SK-N-SH treated with all-trans-retinoic acid at 6 μM for 48 hours (cell line): ENCODE measurements around the gene SYTL2.

Experiments
- ATAC-seq: fragments of 200-7000 bp; cut with Tn5 transposase; 3 replicates; pipeline ENCODE4 v1.9.1; 2020; ENCODE audit warnings: mild to moderate bottlenecking, moderate library complexity
- ARNTL ChIP-seq: fragments of 450-650 bp; formaldehyde crosslinking; IDR thresholded peaks from 2 replicates; pipeline ENCODE4 v1.5.0; 2020; ENCODE audit warnings: low read depth, mild to moderate bottlenecking, moderate library complexity, borderline replicate concordance
- BACH2 ChIP-seq: fragments of 250-450 bp; sonication (Bioruptor Pico); IDR thresholded peaks from 2 replicates; pipeline ENCODE4 v1.9.0; 2021; ENCODE audit warnings: mild to moderate bottlenecking, borderline replicate concordance
- CSDC2 ChIP-seq: fragments of 250-450 bp; sonication (Bioruptor Pico); IDR thresholded peaks from 2 replicates; pipeline ENCODE4 v1.5.0; 2020; ENCODE audit warnings: mild to moderate bottlenecking, moderate library complexity
- ESRRG ChIP-seq: fragments of 250-450 bp; sonication (Bioruptor Pico); IDR thresholded peaks from 2 replicates; pipeline ENCODE4 v1.6.1; 2021; ENCODE audit warnings: mild to moderate bottlenecking
- GLIS3 ChIP-seq: fragments of 250-450 bp; sonication (Bioruptor Pico); IDR thresholded peaks from 2 replicates; pipeline ENCODE4 v1.5.0; 2020; ENCODE audit warnings: mild to moderate bottlenecking, moderate library complexity
- ISL1 ChIP-seq: fragments of 250-450 bp; sonication (Bioruptor Pico); IDR thresholded peaks from 2 replicates; pipeline ENCODE4 v2.1.2; 2022; ENCODE audit warnings: mild to moderate bottlenecking, moderate library complexity
- OSR1 ChIP-seq: fragments of 250-450 bp; sonication (Bioruptor Pico); IDR thresholded peaks from 2 replicates; pipeline ENCODE4 v1.8.0; 2022; ENCODE audit warnings: moderate library complexity, mild to moderate bottlenecking, inconsistent platforms
- PPARA ChIP-seq: fragments of 250-450 bp; sonication (Bioruptor Pico); IDR thresholded peaks from 2 replicates; pipeline ENCODE4 v1.5.0; 2020; ENCODE audit warnings: mild to moderate bottlenecking, borderline replicate concordance
- RARB ChIP-seq: fragments of 250-450 bp; sonication (Bioruptor Pico); IDR thresholded peaks from 2 replicates; pipeline ENCODE4 v1.8.0; 2021; ENCODE audit warnings: mild to moderate bottlenecking, moderate library complexity
- SNAI2 ChIP-seq: fragments of 250-450 bp; sonication (Bioruptor Pico); IDR thresholded peaks from 2 replicates; pipeline ENCODE4 v1.5.0; 2020; ENCODE audit warnings: mild to moderate bottlenecking, moderate library complexity
- TCF4 ChIP-seq: fragments of 250-450 bp; sonication (Bioruptor Pico); IDR thresholded peaks from 2 replicates; pipeline ENCODE4 v1.8.0; 2021; ENCODE audit warnings: mild to moderate bottlenecking, moderate library complexity, borderline replicate concordance
- TOX ChIP-seq: fragments of 250-450 bp; sonication (Bioruptor Pico); IDR thresholded peaks from 2 replicates; pipeline ENCODE4 v1.8.0; 2021; ENCODE audit warnings: mild to moderate bottlenecking, moderate library complexity, borderline replicate concordance
- ZC3H10 ChIP-seq: fragments of 250-450 bp; sonication (Bioruptor Pico); IDR thresholded peaks from 2 replicates; pipeline ENCODE4 v1.5.1; 2021; ENCODE audit warnings: mild to moderate bottlenecking, moderate library complexity
- ZFP3 ChIP-seq: fragments of 250-450 bp; sonication (Bioruptor Pico); IDR thresholded peaks from 2 replicates; pipeline ENCODE4 v1.5.0; 2020; ENCODE audit warnings: mild to moderate bottlenecking, moderate library complexity
- ZFP30 ChIP-seq: fragments of 450-650 bp; formaldehyde crosslinking; IDR thresholded peaks from 2 replicates; pipeline ENCODE4 v1.5.0; 2022; ENCODE audit warnings: mild to moderate bottlenecking, moderate library complexity
- ZNF565 ChIP-seq: fragments of 450-650 bp; formaldehyde crosslinking; conservative IDR thresholded peaks from 2 replicates; pipeline ENCODE4 v1.5.0; 2020; ENCODE audit warnings: low read depth, mild to moderate bottlenecking, moderate library complexity
- ZNF70 ChIP-seq: fragments of 450-650 bp; formaldehyde crosslinking; IDR thresholded peaks from 2 replicates; pipeline ENCODE4 v1.5.0; 2020; ENCODE audit warnings: mild to moderate bottlenecking, moderate library complexity
- TF ChIP-seq, protein P1 (sequence below): fragments of 250-450 bp; sonication (Bioruptor Pico); IDR thresholded peaks from 2 replicates; pipeline ENCODE4 v1.5.0; 2020; ENCODE audit warnings: mild to moderate bottlenecking, moderate library complexity
- TF ChIP-seq, protein P2 (sequence below): fragments of 250-450 bp; sonication (Bioruptor Pico); IDR thresholded peaks from 2 replicates; pipeline ENCODE4 v1.8.0; 2020; ENCODE audit warnings: mild to moderate bottlenecking, moderate library complexity, borderline replicate concordance
- TF ChIP-seq, protein P3 (sequence below): fragments of 250-450 bp; sonication (Bioruptor Pico); IDR thresholded peaks from 2 replicates; pipeline ENCODE4 v1.8.0; 2021; ENCODE audit warnings: low read depth, mild to moderate bottlenecking, moderate library complexity, borderline replicate concordance
- TF ChIP-seq, protein P4 (sequence below): fragments of 250-450 bp; sonication (Bioruptor Pico); IDR thresholded peaks from 2 replicates; pipeline ENCODE4 v1.5.1; 2021; ENCODE audit warnings: mild to moderate bottlenecking, moderate library complexity

The SYTL2 gene

DNA sequence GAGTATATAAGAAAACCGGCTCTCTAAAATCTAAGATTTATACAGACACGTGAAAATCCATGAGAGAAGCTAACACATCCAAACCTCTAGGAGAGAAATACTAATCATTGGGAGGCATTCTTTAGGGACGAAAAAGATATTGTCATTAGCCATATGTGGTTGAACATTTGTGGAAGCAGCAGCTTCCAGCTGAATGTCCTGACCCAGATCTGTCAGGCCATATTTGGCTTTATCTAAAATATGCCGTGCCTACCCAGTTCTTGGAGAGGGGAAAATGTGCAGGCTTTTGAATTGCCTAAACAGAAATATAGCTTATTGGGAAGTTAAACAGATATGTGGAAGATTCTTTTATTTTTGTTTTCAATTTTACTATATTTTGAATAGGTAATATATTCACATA is 131.4 kb downstream of the SYTL2 start:
- ATAC-seq = no peak
- no peak for TF ChIP-seq ZNF565 (CRISPR knock-in tag)
- TF ChIP-seq ZC3H10 = no peak
- TF ChIP-seq, protein P1, sequence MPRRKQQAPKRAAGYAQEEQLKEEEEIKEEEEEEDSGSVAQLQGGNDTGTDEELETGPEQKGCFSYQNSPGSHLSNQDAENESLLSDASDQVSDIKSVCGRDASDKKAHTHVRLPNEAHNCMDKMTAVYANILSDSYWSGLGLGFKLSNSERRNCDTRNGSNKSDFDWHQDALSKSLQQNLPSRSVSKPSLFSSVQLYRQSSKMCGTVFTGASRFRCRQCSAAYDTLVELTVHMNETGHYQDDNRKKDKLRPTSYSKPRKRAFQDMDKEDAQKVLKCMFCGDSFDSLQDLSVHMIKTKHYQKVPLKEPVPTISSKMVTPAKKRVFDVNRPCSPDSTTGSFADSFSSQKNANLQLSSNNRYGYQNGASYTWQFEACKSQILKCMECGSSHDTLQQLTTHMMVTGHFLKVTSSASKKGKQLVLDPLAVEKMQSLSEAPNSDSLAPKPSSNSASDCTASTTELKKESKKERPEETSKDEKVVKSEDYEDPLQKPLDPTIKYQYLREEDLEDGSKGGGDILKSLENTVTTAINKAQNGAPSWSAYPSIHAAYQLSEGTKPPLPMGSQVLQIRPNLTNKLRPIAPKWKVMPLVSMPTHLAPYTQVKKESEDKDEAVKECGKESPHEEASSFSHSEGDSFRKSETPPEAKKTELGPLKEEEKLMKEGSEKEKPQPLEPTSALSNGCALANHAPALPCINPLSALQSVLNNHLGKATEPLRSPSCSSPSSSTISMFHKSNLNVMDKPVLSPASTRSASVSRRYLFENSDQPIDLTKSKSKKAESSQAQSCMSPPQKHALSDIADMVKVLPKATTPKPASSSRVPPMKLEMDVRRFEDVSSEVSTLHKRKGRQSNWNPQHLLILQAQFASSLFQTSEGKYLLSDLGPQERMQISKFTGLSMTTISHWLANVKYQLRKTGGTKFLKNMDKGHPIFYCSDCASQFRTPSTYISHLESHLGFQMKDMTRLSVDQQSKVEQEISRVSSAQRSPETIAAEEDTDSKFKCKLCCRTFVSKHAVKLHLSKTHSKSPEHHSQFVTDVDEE (CRISPR knock-in tag) = no peak
- TF ChIP-seq, protein P2, sequence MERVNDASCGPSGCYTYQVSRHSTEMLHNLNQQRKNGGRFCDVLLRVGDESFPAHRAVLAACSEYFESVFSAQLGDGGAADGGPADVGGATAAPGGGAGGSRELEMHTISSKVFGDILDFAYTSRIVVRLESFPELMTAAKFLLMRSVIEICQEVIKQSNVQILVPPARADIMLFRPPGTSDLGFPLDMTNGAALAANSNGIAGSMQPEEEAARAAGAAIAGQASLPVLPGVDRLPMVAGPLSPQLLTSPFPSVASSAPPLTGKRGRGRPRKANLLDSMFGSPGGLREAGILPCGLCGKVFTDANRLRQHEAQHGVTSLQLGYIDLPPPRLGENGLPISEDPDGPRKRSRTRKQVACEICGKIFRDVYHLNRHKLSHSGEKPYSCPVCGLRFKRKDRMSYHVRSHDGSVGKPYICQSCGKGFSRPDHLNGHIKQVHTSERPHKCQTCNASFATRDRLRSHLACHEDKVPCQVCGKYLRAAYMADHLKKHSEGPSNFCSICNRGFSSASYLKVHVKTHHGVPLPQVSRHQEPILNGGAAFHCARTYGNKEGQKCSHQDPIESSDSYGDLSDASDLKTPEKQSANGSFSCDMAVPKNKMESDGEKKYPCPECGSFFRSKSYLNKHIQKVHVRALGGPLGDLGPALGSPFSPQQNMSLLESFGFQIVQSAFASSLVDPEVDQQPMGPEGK (CRISPR knock-in tag) = no peak
- no peak for TF ChIP-seq ESRRG (CRISPR knock-in tag)
- no peak for TF ChIP-seq TOX (CRISPR knock-in tag)
- TF ChIP-seq ZFP3 (CRISPR knock-in tag) = no peak
- TF ChIP-seq ZFP30 (CRISPR knock-in tag) = no peak
- no peak for TF ChIP-seq OSR1 (CRISPR knock-in tag)
- TF ChIP-seq TCF4 (CRISPR knock-in tag) = no peak
- TF ChIP-seq, protein P3, sequence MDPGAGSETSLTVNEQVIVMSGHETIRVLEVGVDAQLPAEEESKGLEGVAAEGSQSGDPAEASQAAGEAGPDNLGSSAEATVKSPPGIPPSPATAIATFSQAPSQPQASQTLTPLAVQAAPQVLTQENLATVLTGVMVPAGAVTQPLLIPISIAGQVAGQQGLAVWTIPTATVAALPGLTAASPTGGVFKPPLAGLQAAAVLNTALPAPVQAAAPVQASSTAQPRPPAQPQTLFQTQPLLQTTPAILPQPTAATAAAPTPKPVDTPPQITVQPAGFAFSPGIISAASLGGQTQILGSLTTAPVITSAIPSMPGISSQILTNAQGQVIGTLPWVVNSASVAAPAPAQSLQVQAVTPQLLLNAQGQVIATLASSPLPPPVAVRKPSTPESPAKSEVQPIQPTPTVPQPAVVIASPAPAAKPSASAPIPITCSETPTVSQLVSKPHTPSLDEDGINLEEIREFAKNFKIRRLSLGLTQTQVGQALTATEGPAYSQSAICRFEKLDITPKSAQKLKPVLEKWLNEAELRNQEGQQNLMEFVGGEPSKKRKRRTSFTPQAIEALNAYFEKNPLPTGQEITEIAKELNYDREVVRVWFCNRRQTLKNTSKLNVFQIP (CRISPR knock-in tag) = no peak
- no peak for TF ChIP-seq CSDC2
- TF ChIP-seq SNAI2 (CRISPR knock-in tag) = no peak
- TF ChIP-seq BACH2 (CRISPR knock-in tag) = no peak
- TF ChIP-seq ISL1 (CRISPR knock-in tag) = no peak
- no peak for TF ChIP-seq GLIS3 (CRISPR knock-in tag)
- TF ChIP-seq ARNTL = no peak
- TF ChIP-seq ZNF70 = no peak
- no peak for TF ChIP-seq PPARA

DNA sequence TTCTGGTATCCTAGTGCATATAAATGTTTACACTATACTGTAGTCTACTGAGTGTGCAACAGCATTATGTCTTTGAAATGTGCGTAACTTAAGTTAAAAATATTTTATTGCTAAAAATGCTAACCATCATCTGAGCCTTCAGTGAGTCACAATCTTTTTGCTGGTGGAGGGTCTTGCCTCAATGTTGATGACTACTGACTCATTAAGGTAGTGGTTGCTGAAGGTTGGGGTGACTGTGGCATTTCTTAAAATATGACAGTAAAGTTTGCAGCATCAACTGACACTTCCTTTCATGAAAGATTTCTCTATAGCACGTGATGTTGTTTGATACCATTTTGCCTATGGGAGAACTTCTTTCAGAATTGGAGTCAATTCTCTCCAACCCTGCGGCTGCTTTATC is 137.5 kb downstream of the SYTL2 start:
- no peak for ATAC-seq
- TF ChIP-seq ZFP30 (CRISPR knock-in tag) = no peak

DNA sequence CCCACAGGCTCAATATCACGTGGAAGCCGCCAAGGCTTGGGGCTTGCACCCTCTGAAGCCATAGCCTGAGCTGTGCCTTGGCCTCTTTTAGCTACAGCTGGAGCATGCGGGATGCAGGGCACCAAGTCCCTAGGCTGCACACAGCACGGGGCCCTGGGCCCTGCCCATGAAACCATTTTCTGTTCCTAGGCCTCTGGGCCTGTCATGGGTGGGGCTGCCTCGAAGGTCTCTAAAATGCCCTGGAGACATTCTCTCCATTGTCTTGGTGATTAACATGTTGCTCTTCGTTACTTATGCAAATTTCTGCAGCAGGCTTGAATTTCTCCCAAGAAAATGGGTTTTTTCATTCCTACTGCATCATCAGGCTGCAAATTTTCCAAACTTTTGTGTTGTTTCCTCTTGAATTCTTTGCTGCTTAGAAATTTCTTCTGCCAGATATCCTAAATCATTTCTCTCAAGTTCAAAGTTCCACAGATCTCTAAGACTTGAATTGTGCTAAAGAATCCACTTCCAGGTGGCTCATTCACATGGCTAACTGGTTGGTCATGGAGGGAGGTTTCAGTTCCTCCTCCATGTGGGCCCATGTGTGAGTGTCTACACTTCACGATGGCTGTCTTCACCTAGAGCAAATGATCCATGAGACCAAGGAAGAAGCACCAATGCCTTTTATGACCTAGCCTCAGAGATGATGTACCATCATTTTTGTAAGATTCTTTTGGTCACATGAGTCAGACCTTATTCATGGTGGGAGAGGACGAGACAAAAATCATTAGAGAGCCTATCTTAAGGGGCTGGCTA is 138.6 kb downstream of the SYTL2 start:
- no peak for ATAC-seq
- TF ChIP-seq, protein P1 (CRISPR knock-in tag) = no peak
- no peak for TF ChIP-seq ZFP30 (CRISPR knock-in tag)
- no peak for TF ChIP-seq PPARA
- no peak for TF ChIP-seq ISL1 (CRISPR knock-in tag)
- TF ChIP-seq RARB (CRISPR knock-in tag) = no peak
- no peak for TF ChIP-seq CSDC2
- TF ChIP-seq, protein P2 (CRISPR knock-in tag) = no peak
- TF ChIP-seq, protein P3 (CRISPR knock-in tag) = no peak
- TF ChIP-seq ZNF70 = no peak
- no peak for TF ChIP-seq TCF4 (CRISPR knock-in tag)
- no peak for TF ChIP-seq ZC3H10
- TF ChIP-seq, protein P4, sequence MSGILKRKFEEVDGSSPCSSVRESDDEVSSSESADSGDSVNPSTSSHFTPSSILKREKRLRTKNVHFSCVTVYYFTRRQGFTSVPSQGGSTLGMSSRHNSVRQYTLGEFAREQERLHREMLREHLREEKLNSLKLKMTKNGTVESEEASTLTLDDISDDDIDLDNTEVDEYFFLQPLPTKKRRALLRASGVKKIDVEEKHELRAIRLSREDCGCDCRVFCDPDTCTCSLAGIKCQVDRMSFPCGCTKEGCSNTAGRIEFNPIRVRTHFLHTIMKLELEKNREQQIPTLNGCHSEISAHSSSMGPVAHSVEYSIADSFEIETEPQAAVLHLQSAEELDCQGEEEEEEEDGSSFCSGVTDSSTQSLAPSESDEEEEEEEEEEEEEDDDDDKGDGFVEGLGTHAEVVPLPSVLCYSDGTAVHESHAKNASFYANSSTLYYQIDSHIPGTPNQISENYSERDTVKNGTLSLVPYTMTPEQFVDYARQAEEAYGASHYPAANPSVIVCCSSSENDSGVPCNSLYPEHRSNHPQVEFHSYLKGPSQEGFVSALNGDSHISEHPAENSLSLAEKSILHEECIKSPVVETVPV = no peak
- no peak for TF ChIP-seq ARNTL
- no peak for TF ChIP-seq ZFP3 (CRISPR knock-in tag)
- no peak for TF ChIP-seq BACH2 (CRISPR knock-in tag)
- no peak for TF ChIP-seq TOX (CRISPR knock-in tag)
- no peak for TF ChIP-seq GLIS3 (CRISPR knock-in tag)
- TF ChIP-seq ESRRG (CRISPR knock-in tag) = no peak
